Memory B cell (primary cell): Measurements from ENCODE around the gene RARB.

Source experiments
- ATAC-seq: fragments of 150-1000 bp; cut with Tn5 transposase; 2 replicates; pipeline ENCODE4 v1.10.0; 2021; ENCODE audit warnings: low read depth, mild to moderate bottlenecking, moderate library complexity
- DNase-seq, 2 donors: peaks; one replicate each; pipeline ENCODE4 v3.0.0; 2022; ENCODE audit warnings: low spot score in 2 of 2
- H3K27ac Mint-ChIP-seq: one replicate; pipeline ENCODE4 v1.8.0; 2022; ENCODE audit warnings: mild to moderate bottlenecking, moderate library complexity, mixed read lengths
- H3K27me3 Mint-ChIP-seq: one replicate; pipeline ENCODE4 v1.8.0; 2022; ENCODE audit warnings: mixed read lengths
- H3K36me3 Mint-ChIP-seq: one replicate; pipeline ENCODE4 v1.8.0; 2022; ENCODE audit warnings: mild to moderate bottlenecking, mixed read lengths
- H3K4me1 Mint-ChIP-seq: one replicate; pipeline ENCODE4 v1.8.0; 2022; ENCODE audit warnings: mixed read lengths
- H3K4me3 Mint-ChIP-seq: one replicate; pipeline ENCODE4 v1.8.0; 2022; ENCODE audit warnings: mild to moderate bottlenecking, moderate library complexity, mixed read lengths
- H3K9me3 Mint-ChIP-seq: one replicate; pipeline ENCODE4 v1.8.0; 2022; ENCODE audit warnings: mixed read lengths

The RARB gene

GRCh38 chr3:25558796-25559195 lies 130.7 kb downstream of the RARB start:
- no peak for ATAC-seq
- no peak for DNase-seq
- H3K27me3 Mint-ChIP-seq = peaks cover 1% of the 10 kb centered on the region
- no peaks in the 10 kb centered on the region for H3K36me3 Mint-ChIP-seq
- no peaks in the 10 kb centered on the region for H3K9me3 Mint-ChIP-seq
- H3K27ac Mint-ChIP-seq = no peak overlapping the region
- H3K4me1 Mint-ChIP-seq = no peaks in the 10 kb centered on the region
- no peak overlapping the region for H3K4me3 Mint-ChIP-seq

- H3K27ac Mint-ChIP-seq = no peak overlapping the region
- DNase-seq (no peak), ATAC-seq (no peak)
- no peaks in the 10 kb centered on the region for H3K4me1 Mint-ChIP-seq
- H3K27me3 Mint-ChIP-seq = peaks cover 4% of the 10 kb centered on the region
- H3K9me3 Mint-ChIP-seq = no peaks in the 10 kb centered on the region
- H3K4me3 Mint-ChIP-seq = no peak overlapping the region
- H3K36me3 Mint-ChIP-seq = no peaks in the 10 kb centered on the region
These were observed 135.5 kb downstream of the RARB start for GRCh38 chr3:25563601-25564000.

- no peaks in the 10 kb centered on the region for H3K36me3 Mint-ChIP-seq
These were observed 136.0 kb downstream of the RARB start for GRCh38 chr3:25564075-25564474.

GRCh38 chr3:25565807-25566206 lies 137.7 kb downstream of the RARB start:
- H3K4me3 Mint-ChIP-seq = no peak overlapping the region
- H3K36me3 Mint-ChIP-seq = no peaks in the 10 kb centered on the region
- DNase-seq (no peak), ATAC-seq (no peak)
- H3K4me1 Mint-ChIP-seq = no peaks in the 10 kb centered on the region
- H3K9me3 Mint-ChIP-seq = no peaks in the 10 kb centered on the region
- H3K27me3 Mint-ChIP-seq = peaks cover 4% of the 10 kb centered on the region
- H3K27ac Mint-ChIP-seq = no peak overlapping the region

More at GRCh38 chr3:25564075-25564474, 136.0 kb downstream of the RARB start:
- DNase-seq (no peak), ATAC-seq (no peak)
- no peak overlapping the region for H3K4me3 Mint-ChIP-seq
- no peak overlapping the region for H3K27ac Mint-ChIP-seq
- H3K4me1 Mint-ChIP-seq = no peaks in the 10 kb centered on the region
- peaks cover 4% of the 10 kb centered on the region for H3K27me3 Mint-ChIP-seq
- no peaks in the 10 kb centered on the region for H3K9me3 Mint-ChIP-seq

GRCh38 chr3:25566358-25566920 lies 138.4 kb downstream of the RARB start:
- Mint-ChIP-seq H3K27ac (no peak overlapping the region), H3K4me3 (no peak overlapping the region), H3K9me3 (no peaks in the 10 kb centered on the region), H3K27me3 (peaks cover 4% of the 10 kb centered on the region), H3K4me1 (no peaks in the 10 kb centered on the region), H3K36me3 (no peaks in the 10 kb centered on the region)
- no peak for ATAC-seq
- no peak for DNase-seq

- peaks cover 4% of the 10 kb centered on the region for H3K27me3 Mint-ChIP-seq
- no peaks in the 10 kb centered on the region for H3K4me1 Mint-ChIP-seq
- no peak for DNase-seq
- no peaks in the 10 kb centered on the region for H3K9me3 Mint-ChIP-seq
- ATAC-seq = no peak
- no peaks in the 10 kb centered on the region for H3K36me3 Mint-ChIP-seq
- H3K4me3 Mint-ChIP-seq = no peak overlapping the region
- H3K27ac Mint-ChIP-seq = no peak overlapping the region
These were observed 139.3 kb downstream of the RARB start for GRCh38 chr3:25567388-25567787.

- Mint-ChIP-seq H3K36me3 (no peaks in the 10 kb centered on the region), H3K27me3 (peaks cover 4% of the 10 kb centered on the region), H3K9me3 (no peaks in the 10 kb centered on the region), H3K4me3 (no peak overlapping the region), H3K4me1 (no peaks in the 10 kb centered on the region), H3K27ac (no peak overlapping the region)
- ATAC-seq = no peak
- no peak for DNase-seq
These were observed 139.9 kb downstream of the RARB start for GRCh38 chr3:25567806-25568524.

- no peaks in the 10 kb centered on the region for H3K4me1 Mint-ChIP-seq
These were observed 140.5 kb downstream of the RARB start for GRCh38 chr3:25568525-25569078.

GRCh38 chr3:25571285-25571684 lies 143.2 kb downstream of the RARB start:
- Mint-ChIP-seq H3K4me1 (no peaks in the 10 kb centered on the region), H3K36me3 (no peaks in the 10 kb centered on the region), H3K27me3 (peaks cover 1% of the 10 kb centered on the region), H3K9me3 (no peaks in the 10 kb centered on the region), H3K4me3 (no peak overlapping the region), H3K27ac (no peak overlapping the region)
- DNase-seq (no peak), ATAC-seq (no peak)

More at GRCh38 chr3:25568525-25569078, 140.5 kb downstream of the RARB start:
- ATAC-seq (no peak), DNase-seq (no peak)
- H3K9me3 Mint-ChIP-seq = no peaks in the 10 kb centered on the region
- H3K36me3 Mint-ChIP-seq = no peaks in the 10 kb centered on the region
- H3K4me3 Mint-ChIP-seq = no peak overlapping the region
- peaks cover 4% of the 10 kb centered on the region for H3K27me3 Mint-ChIP-seq
- H3K27ac Mint-ChIP-seq = no peak overlapping the region

GRCh38 chr3:25572336-25572735 lies 144.3 kb downstream of the RARB start:
- Mint-ChIP-seq H3K9me3 (no peaks in the 10 kb centered on the region), H3K36me3 (no peaks in the 10 kb centered on the region)
- no peak for ATAC-seq

GRCh38 chr3:25572919-25573385 lies 144.9 kb downstream of the RARB start:
- H3K27ac Mint-ChIP-seq = no peak overlapping the region
- no peaks in the 10 kb centered on the region for H3K4me1 Mint-ChIP-seq
- H3K9me3 Mint-ChIP-seq = no peaks in the 10 kb centered on the region
- peaks cover 7% of the 10 kb centered on the region for H3K27me3 Mint-ChIP-seq
- DNase-seq (no peak), ATAC-seq (no peak)
- no peak overlapping the region for H3K4me3 Mint-ChIP-seq
- no peaks in the 10 kb centered on the region for H3K36me3 Mint-ChIP-seq

More at GRCh38 chr3:25572336-25572735, 144.3 kb downstream of the RARB start:
- no peak for DNase-seq
- H3K4me3 Mint-ChIP-seq = no peak overlapping the region
- H3K27me3 Mint-ChIP-seq = peaks cover 7% of the 10 kb centered on the region
- H3K4me1 Mint-ChIP-seq = no peaks in the 10 kb centered on the region
- no peak overlapping the region for H3K27ac Mint-ChIP-seq

GRCh38 chr3:25573386-25574171 lies 145.5 kb downstream of the RARB start:
- H3K27ac Mint-ChIP-seq = no peak overlapping the region
- no peaks in the 10 kb centered on the region for H3K4me1 Mint-ChIP-seq
- DNase-seq (no peak), ATAC-seq (no peak)
- H3K27me3 Mint-ChIP-seq = peaks cover 6% of the 10 kb centered on the region
- no peaks in the 10 kb centered on the region for H3K9me3 Mint-ChIP-seq
- H3K4me3 Mint-ChIP-seq = no peak overlapping the region
- no peaks in the 10 kb centered on the region for H3K36me3 Mint-ChIP-seq

- Mint-ChIP-seq H3K27me3 (peaks cover 6% of the 10 kb centered on the region), H3K9me3 (no peaks in the 10 kb centered on the region), H3K4me1 (no peaks in the 10 kb centered on the region), H3K27ac (no peak overlapping the region), H3K36me3 (no peaks in the 10 kb centered on the region), H3K4me3 (no peak overlapping the region)
- DNase-seq (no peak), ATAC-seq (no peak)
These were observed 146.2 kb downstream of the RARB start for GRCh38 chr3:25574172-25574765.

- Mint-ChIP-seq H3K4me1 (no peaks in the 10 kb centered on the region), H3K9me3 (no peaks in the 10 kb centered on the region), H3K36me3 (no peaks in the 10 kb centered on the region), H3K27me3 (peaks cover 9% of the 10 kb centered on the region), H3K4me3 (no peak overlapping the region), H3K27ac (no peak overlapping the region)
- ATAC-seq (no peak), DNase-seq (no peak)
These were observed 146.9 kb downstream of the RARB start for GRCh38 chr3:25575001-25575400.
